Measurements from ENCODE around the gene KAZN.
"Not testable (repeated sequence)": the region's sequence is repeated elsewhere in the genome, so short reads cannot be mapped to it uniquely, and the experiment has no call there.

The KAZN gene

DNA sequence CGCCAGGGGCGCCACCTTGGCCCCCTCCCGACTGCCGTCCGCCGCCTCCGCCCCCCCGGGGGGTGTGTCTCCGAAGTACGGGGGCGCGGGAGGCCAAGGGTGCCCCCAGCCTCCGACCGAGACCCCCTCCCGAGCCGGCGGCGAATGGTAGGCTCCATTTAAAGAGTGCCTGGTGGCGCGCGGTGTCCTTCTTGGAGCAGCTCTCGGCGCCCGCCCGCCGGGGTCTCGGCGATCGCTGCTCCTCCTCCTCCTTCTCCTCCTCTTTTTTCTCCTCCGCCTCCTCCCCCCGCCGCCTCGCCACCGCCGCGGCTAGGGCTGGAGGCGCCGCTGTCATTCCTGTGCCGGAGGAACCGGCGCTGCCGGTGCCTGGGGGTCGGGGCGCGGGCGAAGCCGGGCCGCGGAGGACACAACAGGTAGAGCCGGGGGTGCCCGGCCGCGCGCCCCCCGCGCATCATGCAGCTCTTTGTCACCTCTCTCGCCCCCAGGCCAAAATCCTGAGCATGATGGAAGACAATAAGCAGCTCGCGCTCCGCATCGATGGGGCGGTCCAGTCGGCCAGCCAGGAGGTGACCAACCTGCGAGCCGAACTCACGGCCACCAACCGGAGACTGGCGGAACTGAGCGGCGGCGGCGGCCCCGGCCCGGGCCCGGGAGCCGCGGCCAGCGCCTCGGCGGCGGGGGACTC, at the start of gene KAZN:
KAZN (plus strand) TSS at position 188 of the 685 bp plus-strand sequence.
- DNase-seq (ENCODE audit: low read depth in 2 of 2), result no peak

DNA sequence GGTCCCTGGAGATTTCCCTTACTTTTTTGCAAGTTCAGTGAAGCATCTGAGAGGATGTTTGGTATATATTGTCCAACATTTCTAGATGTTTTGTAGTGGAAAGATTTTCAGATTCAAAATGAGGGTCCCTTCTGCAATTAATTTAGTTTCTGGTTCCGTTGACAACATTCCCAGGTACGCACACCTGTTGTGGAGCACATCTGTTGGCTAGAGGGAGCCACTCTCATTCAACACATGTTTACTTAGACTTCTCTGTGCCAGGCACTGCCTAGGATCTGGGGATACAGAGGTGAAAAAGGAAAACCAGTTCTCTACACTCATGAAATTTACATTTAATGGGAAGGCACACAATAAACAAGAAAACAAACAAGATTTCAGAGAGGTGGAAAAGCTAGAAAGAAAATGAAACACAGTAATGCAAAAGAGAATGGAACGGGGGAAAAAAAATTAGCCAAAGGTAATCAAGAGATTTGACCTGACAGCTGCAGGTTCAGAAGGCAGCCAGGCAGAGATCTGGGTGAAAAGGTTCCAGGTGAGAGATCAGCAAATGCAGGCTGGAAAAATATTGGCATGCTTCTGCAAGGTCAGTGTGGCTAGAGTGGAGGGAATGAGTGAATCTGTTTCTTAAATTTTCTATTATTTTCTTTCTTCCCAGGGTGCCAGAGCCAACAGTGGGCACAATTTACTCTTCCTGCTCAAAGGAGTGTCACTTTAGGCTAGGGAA, 48.4 kb upstream of the KAZN start:
- no peak for DNase-seq (ENCODE audit: low read depth in 2 of 2)

DNA sequence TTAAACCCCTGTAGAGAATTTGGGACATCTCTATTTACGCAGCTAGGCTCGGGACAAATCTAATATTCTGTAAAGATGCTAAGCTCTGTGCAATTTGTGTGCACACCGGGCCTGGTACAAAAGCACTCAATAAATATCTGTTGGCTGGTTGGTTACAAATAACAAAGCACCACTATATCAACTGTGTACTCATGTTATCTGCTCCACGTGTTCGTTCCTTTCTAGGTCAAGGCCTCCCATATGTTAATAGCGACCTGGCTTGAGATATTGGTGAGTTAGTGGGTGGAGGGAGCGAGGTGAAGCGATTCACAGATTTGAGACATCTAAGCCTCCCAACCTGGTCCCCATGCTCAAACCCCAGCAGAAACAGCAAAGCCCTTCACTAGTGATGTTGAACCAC, 47.1 kb upstream of the KAZN start:
- DNase-seq (ENCODE audit: low read depth in 2 of 2), result no peak

DNA sequence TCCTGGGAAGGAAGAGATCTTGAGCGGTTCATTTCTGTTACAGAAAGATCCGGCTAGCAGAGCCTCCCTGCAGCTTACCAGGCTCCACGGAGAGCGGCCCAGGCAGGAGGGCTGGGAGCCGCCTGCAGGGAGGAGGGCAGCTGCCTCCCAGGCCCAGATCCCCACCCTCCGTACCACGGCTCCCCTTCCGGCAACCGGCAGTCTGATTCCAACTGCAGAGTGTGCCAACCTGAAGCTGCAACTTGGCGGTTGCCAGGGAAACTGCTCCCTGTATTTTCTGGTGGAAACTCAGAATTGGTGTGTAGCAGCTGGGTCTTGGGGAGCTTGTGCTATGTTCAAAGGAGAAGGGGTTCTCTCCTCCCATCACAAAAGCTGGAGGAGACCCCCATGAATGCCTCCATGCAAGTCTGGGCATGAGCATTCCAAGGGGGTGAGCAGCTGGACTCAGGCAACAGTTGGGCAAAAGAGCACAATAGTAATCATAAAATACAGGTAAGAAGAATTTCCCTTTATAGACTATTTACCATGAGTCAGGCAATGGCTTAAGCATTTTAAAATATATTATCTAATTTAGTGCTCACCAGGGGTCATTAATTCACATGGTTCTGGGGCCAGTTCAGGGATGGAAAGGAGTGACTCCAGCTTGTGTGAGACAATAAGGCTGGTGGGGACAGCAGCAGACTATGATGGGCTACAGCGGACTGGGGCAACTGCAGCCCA, 46.1 kb upstream of the KAZN start:
- no peak for DNase-seq (ENCODE audit: low read depth in 2 of 2)

DNA sequence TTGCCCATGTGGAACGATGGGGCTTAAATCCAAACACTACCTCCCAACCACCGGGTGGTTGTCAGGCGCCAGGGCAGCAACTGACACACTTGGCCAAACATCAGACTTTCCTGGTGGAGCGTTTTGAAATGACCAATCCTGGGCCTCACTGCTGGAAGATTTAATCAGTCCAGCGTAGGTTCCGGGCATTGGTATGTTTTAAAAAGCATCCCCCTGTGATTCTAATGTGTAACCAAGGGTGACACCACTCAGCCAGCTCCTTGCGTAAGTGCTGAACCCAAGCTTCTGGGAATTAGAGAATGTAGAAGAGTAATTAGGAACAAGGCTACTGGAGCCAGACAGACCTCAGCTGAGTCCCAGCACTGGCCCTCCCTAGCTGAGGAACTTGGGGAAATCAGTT, 44.8 kb upstream of the KAZN start:
- DNase-seq (ENCODE audit: low read depth in 2 of 2), result no peak

DNA sequence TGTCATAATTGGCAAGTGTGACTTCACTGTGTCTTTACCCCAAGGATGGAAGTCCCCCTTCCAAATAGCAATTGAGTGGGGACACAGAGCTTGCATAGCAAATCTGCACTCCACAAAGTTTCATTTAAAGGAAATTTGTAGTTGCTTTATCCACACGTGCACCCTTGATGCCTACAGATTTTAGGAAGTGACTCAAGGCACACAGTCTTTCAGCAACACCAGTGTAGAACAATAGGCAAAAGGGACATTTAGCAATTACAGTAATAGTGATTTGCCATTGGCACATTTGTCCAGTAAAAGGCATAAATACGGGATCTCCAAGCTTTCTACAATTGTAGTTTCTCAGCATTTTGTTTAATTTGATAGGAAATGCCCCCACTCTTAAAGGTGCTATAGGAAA, 43.4 kb upstream of the KAZN start:
- DNase-seq (ENCODE audit: low read depth in 2 of 2), result no peak

DNA sequence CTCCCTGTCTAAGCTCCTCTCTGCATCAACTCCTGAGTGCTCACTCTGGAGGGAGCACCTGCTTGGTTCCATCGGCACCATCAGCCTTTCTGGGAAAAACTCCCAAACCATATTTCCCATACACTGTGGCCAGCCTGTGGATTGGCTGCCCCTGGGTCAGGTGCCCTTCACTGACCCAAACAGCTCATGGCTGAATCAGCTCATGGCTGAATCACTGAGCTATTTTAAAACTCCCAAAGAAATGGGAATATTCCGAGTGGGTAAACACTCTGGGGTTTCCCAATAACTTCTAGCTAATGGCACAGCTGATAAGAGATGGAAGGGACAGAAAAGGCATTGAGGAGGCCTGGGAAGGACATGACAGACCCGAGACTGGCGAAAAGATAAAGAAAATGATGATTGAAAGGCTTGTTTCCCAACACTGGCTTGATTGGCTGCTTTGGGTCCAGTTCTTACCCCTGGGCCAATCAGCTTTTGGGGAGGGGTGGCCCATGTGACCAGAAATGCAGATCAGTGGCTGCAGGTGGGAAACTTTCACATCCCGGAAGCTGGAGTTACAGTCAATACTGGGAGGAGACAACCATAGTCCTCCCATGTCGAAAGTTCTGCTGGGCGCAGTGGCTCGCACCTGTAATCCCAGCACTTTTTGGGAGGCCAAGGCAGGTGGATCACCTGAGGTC, 37.3 kb upstream of the KAZN start:
- DNase-seq (ENCODE audit: low read depth in 2 of 2), result no peak

DNA sequence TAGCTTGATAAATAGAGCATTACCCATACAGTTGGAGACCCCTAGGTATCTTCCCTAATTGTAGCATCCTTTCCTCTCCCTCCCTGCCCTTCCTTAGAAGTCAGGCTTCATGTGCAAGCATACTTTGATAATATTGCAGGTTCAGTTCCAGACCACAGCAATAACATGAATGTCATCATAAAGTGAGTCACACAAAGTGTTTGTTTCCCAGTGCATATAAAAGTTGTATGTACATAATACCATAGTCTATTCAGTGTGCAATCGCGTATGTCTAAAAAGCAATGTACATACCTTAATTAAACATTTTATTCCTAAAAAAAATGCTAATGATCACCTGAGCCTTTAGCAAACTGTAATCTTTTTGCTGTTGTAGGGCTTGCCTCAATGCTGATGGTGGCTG, 33.4 kb upstream of the KAZN start:
- DNase-seq (ENCODE audit: low read depth in 2 of 2), result no peak

DNA sequence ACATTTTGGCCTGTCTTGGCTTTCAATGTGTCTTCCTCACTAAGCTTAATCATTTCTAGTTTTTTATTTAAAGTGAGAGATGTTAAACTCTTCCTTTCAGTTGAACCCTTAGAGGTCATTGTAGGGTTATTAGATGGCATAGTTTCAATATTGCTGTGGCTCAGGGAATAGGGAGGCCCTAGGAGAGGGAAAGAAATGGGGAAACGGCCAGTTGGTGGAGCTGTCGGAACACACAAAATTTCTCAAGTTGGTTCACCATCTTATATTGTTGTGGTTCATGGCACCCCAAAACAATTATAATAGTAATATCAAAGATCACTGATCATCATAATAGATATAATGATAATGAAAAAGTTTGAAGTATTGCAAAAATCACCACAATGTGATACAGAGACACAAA, 31.4 kb upstream of the KAZN start:
- DNase-seq (ENCODE audit: low read depth in 2 of 2), result no peak

DNA sequence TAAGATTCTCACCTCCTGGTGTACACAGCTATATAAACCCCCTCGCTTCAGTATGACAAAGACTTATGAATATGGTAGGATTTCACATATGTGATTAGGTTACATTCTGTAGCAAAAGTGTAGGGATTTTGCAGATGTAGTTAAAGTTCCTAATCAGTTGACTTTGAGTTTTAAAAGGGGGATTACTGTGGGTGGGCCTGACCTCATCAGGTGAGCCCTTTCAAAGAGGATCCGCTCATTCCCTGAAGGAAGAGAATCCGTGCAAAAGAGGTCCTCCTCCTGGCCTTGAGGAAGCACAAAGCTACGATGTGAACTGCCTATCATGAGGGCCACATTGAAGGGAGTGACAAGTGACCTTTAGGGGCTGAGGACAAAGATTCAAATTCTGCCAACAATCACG, 30.6 kb upstream of the KAZN start:
- DNase-seq (ENCODE audit: low read depth in 2 of 2), result no peak

DNA sequence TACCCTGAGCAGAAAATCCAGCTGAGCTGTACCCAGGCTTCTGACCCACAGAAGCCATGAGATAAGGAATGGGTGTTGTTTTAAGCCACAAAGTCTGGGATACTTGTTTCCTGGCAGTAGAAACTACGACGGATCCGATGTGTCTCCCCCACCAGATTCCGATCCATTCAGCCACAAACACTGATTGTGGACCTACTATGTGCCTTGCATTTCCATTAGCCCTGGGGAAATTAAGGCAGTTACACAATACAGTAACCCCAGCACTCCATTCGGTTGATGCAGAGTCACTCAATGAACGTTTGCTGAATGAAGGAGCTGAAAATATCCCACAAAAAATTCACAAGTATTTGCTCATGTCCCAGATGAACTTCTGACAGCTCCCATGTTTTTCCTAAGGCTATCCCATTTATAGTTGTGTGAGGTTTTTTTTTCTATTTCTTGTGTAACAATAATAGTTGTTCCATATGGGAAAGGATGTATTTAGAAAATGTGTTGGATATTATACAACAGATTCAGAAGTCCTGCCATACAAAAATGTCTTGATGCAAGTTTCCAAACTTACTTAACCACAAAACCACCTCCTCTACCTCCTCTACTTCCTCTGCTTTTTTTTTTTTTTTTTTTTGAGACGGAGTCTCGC, 29.6 kb upstream of the KAZN start:
- DNase-seq (ENCODE audit: low read depth in 2 of 2), result no peak

DNA sequence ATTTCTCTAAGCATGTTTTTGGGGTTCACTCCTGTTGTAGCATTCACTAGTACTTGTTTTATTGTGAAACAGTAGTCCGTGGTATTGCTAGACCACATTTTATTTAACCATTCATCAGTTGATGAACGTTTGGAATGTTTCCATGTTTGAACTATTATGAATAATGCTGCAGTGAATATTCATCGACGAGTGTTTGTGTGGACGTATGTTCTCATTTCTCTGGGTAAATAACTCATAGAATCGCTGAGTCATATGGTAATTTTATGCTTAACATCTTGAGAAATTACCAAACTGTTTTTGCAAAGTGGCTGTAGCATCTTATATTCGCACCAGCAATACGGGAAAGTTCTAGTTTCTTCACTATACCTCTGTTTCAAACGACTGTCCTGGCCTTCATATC, 28.0 kb upstream of the KAZN start:
- DNase-seq (ENCODE audit: low read depth in 2 of 2), result no peak

DNA sequence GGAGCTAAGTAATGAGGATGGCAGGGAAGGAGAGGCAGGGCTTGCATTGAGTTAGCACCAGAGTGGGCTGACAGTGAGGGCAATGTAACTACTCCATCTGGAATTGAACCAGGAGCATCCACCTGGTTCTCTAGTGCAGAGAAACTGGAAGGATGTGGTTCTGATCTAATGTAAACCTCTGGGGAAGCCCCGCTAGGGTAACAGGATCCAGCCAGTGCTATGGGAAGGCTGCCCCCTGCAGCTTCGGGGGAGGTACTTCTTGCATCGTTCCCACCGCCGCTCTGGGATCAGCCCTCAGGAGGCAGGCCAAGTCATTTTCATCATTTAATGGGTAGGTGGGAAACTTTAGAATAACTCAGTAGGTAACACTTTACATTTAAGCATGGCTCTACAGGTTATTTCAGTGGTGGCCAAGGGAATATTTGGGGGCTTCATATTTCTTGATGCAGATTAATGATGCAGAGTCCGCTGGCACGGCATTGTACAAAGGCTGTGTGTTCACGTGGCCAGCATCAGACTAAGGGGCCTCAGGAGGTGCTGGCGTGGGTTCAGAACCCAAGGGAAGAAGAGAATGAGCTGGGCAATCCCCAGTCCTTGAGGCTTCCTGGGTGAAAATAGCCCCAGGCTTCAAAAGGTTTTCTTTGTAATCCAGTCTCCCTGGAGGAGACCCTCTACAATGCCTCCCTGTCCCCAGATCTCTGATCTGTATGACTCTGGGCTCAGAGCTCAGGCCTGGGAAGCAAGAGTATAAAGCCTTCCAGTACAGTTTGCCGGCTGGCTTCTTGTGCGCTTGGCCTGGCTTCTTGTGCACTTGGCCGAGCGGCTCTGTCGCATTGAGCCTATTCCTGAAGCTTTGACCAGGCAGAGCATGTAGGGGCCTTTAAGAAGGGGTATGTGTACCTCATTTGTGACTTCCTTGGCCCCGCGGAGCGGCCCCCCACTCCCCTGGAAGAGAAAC, 26.4 kb upstream of the KAZN start:
- DNase-seq (ENCODE audit: low read depth in 2 of 2), result no peak

DNA sequence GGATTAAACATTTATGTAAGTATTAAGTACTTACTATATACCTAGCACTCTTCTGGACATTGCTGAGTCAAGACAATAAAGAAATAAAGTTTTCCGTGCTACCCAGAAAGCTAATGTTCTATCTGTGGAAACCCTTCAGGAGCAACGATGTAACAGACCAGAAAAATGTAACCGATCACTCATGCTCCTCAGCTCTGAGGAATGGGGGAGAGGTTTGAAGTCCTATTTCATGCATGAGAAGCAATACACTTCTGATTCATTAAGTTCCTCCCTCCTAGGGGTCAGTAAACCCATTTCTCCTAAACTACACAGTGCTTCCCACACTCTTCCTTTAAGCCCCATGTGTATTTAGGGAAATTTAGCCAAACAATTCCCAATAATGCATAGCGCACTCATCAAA, 25.6 kb upstream of the KAZN start:
- no peak for DNase-seq (ENCODE audit: low read depth in 2 of 2)

DNA sequence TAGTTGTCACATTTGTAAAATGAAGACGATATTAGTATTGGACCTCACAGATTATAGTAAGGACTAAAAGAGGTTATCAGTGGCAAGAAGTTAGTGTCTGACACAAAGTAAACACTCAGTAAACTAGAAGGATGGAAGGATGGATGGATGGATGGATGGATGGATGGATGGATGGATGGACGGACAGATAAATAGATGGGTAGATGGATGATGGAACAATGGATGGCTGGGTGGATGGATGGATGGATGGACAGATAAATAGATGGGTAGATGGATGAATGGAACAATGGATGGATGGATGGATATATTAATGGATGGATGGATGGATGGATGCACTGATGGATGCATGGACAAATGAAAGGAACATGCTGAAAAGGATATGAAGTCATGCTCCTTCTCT, 22.3 kb upstream of the KAZN start:
- DNase-seq (ENCODE audit: low read depth in 2 of 2), result no peak

DNA sequence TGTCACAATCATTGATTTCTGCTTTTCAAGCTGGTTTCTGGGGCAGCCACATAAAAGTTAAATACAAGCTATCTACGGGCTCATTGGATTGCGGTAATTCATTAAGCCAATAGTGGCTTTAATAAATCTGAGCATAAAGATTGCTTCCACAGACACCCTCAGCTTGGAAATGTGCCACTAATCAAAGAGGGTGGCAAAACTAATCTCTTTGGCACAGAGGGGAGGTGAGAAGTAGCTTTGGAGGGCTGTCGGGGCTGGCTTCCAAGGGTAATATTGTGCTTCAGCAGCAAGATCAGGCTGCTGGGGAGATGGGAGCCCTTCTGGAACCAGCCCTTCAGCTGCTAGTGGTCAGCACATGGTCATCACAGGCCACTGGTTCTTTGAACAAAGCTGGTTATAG, 21.2 kb upstream of the KAZN start:
- no peak for DNase-seq (ENCODE audit: low read depth in 2 of 2)

DNA sequence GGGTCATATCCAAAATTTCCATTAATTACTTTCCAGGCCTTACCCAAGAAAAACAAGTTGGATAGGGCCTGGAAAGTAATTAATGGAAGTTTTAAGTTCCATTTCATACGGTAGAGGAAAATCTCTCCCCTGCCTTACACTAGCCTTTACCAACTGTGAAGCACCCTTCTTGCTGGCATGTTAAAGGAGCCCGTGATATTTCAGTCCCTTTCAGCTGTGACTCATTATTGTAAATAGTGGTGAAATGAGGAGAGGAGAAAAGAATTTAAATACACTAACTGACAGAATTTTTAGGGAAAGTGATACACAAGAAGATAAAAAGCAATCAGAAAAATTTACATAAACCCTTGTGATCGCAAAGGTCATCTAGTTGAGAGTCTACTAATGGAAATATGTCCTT, 20.3 kb upstream of the KAZN start:
- no peak for DNase-seq (ENCODE audit: low read depth in 2 of 2)

DNA sequence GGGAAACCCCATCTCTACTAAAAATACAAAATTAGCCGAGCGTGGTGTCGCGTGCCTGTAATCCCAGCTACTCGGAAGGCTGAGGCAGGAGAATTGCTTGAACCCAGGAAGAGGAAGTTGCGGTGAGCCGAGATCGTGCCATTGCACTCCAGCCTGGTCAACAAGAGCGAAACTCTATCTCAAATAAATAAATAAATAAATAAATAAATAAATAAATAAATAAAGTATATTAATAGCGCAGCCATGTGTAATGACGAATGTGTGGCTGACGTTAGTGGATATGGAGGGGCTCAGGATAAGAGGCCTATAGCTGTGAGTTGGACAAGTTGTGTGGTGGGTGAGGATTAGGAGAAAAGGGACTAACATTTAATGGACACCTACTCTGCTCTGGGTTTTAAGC, 18.2 kb upstream of the KAZN start:
- not testable (repeated sequence) for DNase-seq (ENCODE audit: low read depth in 2 of 2)

DNA sequence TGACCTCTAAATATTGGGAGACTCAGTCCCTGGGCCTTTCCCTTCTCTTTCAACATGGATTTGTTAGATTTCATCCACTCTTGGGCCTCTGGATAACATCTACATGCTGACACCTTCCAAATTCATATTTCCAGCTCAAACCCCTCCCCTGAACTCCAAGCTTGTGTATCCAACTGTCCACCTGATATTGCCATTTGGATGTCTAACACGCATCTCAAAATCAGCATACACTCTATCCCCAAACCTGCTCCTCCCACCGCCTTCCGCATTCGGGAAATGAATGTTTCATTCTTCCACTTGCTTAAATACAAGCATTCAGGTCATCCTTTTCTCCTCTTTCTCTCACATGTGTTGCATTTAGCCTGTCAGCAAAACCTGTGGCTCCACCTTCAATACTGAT, 17.5 kb upstream of the KAZN start:
- DNase-seq (ENCODE audit: low read depth in 2 of 2), result no peak

DNA sequence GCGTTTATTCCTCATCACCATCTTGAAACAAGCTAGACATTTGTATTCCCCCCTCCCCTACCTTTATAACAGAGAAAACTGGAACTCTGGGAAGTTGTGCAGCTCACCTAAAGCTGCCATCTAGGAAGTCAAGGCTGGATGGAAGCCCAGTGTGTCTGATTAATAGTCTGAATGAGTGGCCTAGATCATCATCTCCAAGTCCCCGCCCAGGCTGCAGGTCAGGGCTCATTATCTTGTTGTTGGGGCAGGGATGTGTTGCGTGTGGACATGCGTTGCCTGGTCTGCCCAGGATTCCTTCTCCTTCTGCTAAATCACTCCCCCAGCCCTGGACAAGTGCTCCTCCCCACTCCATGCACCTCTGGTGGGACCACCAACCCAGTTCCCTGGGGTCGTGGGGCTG, 14.7 kb upstream of the KAZN start:
- no peak for DNase-seq (ENCODE audit: low read depth in 2 of 2)

DNA sequence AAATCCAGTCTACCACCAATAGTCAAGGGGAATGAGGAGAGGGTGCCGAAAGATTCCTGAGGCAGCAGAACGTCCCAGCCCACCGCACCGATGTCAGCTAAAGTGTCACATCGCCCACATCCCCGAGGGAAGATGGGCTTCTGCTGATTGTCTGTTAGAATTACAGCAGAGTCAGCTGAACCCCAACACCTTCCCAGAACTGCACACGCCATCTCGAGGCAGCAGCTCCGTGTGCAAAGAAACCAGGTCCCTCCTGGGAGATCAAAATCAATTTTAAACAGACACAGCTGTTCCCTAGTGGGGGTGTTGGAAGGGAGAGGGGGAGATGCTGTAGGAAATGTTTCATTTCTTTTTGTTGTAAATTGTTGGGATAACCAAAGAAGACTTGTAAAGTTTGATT, 12.8 kb upstream of the KAZN start:
- no peak for DNase-seq (ENCODE audit: low read depth in 2 of 2)

All from stimulated activated CD8-positive, alpha-beta memory T cell treated with anti-CD3 and anti-CD28 coated beads, Interleukin-7, amount 100 ng/mL, for 1 hour (primary cell).